ENCODE measurements around the gene SDK1.

DNA sequence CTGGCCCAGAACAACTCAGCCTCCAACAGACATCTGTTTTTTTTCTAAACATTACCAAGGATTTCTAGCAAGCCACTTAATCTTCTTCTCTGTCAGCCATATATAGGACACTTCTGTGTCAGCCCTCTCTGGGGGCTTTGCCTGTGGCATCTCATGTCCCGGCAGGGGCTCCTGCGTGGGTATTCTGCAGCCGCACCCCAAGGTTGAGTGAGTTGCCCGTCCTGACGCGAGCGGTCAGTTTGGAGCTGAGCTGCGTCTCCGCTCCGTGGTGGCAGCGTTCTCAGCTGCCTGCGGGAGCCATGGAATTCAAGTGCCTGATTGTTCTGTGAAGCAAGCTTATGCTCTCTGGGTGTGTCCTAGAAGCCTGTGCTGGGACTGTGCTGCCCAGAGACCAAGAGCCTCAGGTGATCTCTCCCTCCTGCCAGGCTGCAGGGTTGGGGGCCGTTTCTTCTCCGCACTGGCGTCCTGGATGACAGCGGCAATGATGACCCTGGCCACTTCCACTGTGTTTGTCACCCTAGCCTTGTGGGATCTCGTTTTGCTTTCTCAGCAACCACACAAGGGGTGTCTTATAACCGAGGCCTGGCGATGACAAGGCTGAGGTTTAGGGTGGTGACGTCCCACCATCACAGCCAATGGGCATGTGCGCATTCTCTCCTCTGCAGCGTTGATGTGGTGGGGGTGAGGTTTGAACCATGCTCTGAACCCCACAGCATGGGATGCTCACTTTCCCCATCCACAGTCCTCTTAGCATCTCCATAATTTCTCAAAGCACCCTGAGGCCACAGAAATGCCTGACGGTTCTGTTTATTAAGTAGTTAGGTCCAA lies 768.4 kb downstream of the SDK1 start:
- TF ChIP-seq, protein P1, sequence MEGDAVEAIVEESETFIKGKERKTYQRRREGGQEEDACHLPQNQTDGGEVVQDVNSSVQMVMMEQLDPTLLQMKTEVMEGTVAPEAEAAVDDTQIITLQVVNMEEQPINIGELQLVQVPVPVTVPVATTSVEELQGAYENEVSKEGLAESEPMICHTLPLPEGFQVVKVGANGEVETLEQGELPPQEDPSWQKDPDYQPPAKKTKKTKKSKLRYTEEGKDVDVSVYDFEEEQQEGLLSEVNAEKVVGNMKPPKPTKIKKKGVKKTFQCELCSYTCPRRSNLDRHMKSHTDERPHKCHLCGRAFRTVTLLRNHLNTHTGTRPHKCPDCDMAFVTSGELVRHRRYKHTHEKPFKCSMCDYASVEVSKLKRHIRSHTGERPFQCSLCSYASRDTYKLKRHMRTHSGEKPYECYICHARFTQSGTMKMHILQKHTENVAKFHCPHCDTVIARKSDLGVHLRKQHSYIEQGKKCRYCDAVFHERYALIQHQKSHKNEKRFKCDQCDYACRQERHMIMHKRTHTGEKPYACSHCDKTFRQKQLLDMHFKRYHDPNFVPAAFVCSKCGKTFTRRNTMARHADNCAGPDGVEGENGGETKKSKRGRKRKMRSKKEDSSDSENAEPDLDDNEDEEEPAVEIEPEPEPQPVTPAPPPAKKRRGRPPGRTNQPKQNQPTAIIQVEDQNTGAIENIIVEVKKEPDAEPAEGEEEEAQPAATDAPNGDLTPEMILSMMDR (IDR thresholded peaks at IDR 0.05; ENCODE audit: control extremely low read depth in 1 of 3, insufficient read depth in 1 of 3, low read depth in 1 of 3, low read length in 3 of 3): no peak
- TF ChIP-seq, protein P2, sequence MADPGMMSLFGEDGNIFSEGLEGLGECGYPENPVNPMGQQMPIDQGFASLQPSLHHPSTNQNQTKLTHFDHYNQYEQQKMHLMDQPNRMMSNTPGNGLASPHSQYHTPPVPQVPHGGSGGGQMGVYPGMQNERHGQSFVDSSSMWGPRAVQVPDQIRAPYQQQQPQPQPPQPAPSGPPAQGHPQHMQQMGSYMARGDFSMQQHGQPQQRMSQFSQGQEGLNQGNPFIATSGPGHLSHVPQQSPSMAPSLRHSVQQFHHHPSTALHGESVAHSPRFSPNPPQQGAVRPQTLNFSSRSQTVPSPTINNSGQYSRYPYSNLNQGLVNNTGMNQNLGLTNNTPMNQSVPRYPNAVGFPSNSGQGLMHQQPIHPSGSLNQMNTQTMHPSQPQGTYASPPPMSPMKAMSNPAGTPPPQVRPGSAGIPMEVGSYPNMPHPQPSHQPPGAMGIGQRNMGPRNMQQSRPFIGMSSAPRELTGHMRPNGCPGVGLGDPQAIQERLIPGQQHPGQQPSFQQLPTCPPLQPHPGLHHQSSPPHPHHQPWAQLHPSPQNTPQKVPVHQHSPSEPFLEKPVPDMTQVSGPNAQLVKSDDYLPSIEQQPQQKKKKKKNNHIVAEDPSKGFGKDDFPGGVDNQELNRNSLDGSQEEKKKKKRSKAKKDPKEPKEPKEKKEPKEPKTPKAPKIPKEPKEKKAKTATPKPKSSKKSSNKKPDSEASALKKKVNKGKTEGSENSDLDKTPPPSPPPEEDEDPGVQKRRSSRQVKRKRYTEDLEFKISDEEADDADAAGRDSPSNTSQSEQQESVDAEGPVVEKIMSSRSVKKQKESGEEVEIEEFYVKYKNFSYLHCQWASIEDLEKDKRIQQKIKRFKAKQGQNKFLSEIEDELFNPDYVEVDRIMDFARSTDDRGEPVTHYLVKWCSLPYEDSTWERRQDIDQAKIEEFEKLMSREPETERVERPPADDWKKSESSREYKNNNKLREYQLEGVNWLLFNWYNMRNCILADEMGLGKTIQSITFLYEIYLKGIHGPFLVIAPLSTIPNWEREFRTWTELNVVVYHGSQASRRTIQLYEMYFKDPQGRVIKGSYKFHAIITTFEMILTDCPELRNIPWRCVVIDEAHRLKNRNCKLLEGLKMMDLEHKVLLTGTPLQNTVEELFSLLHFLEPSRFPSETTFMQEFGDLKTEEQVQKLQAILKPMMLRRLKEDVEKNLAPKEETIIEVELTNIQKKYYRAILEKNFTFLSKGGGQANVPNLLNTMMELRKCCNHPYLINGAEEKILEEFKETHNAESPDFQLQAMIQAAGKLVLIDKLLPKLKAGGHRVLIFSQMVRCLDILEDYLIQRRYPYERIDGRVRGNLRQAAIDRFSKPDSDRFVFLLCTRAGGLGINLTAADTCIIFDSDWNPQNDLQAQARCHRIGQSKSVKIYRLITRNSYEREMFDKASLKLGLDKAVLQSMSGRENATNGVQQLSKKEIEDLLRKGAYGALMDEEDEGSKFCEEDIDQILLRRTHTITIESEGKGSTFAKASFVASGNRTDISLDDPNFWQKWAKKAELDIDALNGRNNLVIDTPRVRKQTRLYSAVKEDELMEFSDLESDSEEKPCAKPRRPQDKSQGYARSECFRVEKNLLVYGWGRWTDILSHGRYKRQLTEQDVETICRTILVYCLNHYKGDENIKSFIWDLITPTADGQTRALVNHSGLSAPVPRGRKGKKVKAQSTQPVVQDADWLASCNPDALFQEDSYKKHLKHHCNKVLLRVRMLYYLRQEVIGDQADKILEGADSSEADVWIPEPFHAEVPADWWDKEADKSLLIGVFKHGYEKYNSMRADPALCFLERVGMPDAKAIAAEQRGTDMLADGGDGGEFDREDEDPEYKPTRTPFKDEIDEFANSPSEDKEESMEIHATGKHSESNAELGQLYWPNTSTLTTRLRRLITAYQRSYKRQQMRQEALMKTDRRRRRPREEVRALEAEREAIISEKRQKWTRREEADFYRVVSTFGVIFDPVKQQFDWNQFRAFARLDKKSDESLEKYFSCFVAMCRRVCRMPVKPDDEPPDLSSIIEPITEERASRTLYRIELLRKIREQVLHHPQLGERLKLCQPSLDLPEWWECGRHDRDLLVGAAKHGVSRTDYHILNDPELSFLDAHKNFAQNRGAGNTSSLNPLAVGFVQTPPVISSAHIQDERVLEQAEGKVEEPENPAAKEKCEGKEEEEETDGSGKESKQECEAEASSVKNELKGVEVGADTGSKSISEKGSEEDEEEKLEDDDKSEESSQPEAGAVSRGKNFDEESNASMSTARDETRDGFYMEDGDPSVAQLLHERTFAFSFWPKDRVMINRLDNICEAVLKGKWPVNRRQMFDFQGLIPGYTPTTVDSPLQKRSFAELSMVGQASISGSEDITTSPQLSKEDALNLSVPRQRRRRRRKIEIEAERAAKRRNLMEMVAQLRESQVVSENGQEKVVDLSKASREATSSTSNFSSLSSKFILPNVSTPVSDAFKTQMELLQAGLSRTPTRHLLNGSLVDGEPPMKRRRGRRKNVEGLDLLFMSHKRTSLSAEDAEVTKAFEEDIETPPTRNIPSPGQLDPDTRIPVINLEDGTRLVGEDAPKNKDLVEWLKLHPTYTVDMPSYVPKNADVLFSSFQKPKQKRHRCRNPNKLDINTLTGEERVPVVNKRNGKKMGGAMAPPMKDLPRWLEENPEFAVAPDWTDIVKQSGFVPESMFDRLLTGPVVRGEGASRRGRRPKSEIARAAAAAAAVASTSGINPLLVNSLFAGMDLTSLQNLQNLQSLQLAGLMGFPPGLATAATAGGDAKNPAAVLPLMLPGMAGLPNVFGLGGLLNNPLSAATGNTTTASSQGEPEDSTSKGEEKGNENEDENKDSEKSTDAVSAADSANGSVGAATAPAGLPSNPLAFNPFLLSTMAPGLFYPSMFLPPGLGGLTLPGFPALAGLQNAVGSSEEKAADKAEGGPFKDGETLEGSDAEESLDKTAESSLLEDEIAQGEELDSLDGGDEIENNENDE (IDR thresholded peaks at IDR 0.05; ENCODE audit: insufficient replicate concordance, low read length): no peak
- TF ChIP-seq POLR2AphosphoS5 (IDR thresholded peaks at IDR 0.05; ENCODE audit: low read depth, low read length): no peak
- TF ChIP-seq POLR2A (IDR thresholded peaks at IDR 0.05; ENCODE audit: control extremely low read depth in 1 of 2, low read depth in 2 of 2, low read length in 2 of 2): no peak
- TF ChIP-seq FOSL1 (IDR thresholded peaks at IDR 0.05; ENCODE audit: insufficient read depth, low read depth, low read length): no peak
- no peak for TF ChIP-seq GTF2F1 (IDR thresholded peaks at IDR 0.05; ENCODE audit: borderline replicate concordance, low read depth, low read length)
- no peak for TF ChIP-seq SIN3A (conservative IDR thresholded peaks at IDR 0.05 in 1 of 2, IDR thresholded peaks at IDR 0.05 in 1 of 2; ENCODE audit: low read depth in 1 of 2, low read length in 2 of 2)
